ENCODE results near the gene LUZP1.

Gene LUZP1

GRCh38 chr1:23114424-23115079 lies 54.1 kb downstream of the LUZP1 start:
- DNase-seq: no peak

- no peak for DNase-seq
These were observed 56.8 kb downstream of the LUZP1 start for GRCh38 chr1:23111600-23112535.

GRCh38 chr1:23110391-23110790 lies 58.3 kb downstream of the LUZP1 start:
- no peak for DNase-seq

GRCh38 chr1:23108918-23109533 lies 59.6 kb downstream of the LUZP1 start:
- no peak for DNase-seq

- no peak for DNase-seq
These were observed 65.4 kb downstream of the LUZP1 start for GRCh38 chr1:23103001-23103889.

GRCh38 chr1:23102289-23102688 lies 66.4 kb downstream of the LUZP1 start:
- DNase-seq: no peak

GRCh38 chr1:23101887-23102286 lies 66.8 kb downstream of the LUZP1 start:
- no peak for DNase-seq

GRCh38 chr1:23101101-23101827 lies 67.4 kb downstream of the LUZP1 start:
- DNase-seq: no peak

GRCh38 chr1:23100074-23100748 lies 68.4 kb downstream of the LUZP1 start:
- peak; percentile 91 for DNase-seq

GRCh38 chr1:23099171-23099536 lies 69.5 kb downstream of the LUZP1 start:
- DNase-seq: no peak

- DNase-seq: peak; percentile 78
These were observed 70.0 kb downstream of the LUZP1 start for GRCh38 chr1:23098463-23099170.

- no peak for DNase-seq
These were observed 71.3 kb downstream of the LUZP1 start for GRCh38 chr1:23097316-23097715.

GRCh38 chr1:23092447-23092846 lies 76.2 kb downstream of the LUZP1 start:
- DNase-seq: no peak

GRCh38 chr1:23091545-23091944 lies 77.1 kb downstream of the LUZP1 start:
- no peak for DNase-seq

GRCh38 chr1:23090056-23090455 lies 78.6 kb downstream of the LUZP1 start:
- no peak for DNase-seq

GRCh38 chr1:23088027-23088426 lies 80.6 kb downstream of the LUZP1 start:
- DNase-seq: no peak

GRCh38 chr1:23085696-23086095 lies 83.0 kb downstream of the LUZP1 start:
- no peak for DNase-seq

- DNase-seq: no peak
These were observed 83.8 kb downstream of the LUZP1 start for GRCh38 chr1:23084880-23085279.

- DNase-seq: no peak
These were observed 84.8 kb downstream of the LUZP1 start for GRCh38 chr1:23083714-23084480.

GRCh38 chr1:23081376-23081775 lies 87.3 kb downstream of the LUZP1 start:
- DNase-seq: no peak

Measured in islet precursor cell (in vitro differentiated cells).